ENCODE data around the gene BRINP1.

Gene BRINP1

DNA sequence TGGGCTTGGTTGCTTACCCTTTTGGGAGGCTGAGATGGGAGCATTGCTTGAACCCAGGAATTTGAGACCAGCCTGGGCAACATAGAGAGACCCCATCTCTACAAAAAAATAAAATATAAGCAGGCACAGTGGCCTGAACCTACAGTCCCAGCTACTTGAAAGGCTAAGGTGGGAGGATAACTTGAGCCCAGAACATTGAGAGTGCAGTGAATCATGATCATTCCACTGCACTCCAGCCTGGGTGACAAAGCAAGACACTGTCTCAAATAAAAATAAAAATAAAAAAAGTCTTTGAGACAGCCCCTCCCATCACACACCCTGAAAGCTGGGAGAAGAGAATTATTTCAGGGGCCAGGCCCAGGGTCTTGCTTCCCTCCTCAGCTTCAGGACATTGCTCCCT, 251.8 kb downstream of the BRINP1 start:
- Histone ChIP-seq H3K4me3 (ENCODE audit: severe bottlenecking) (no peak overlapping the region), H3K9me3 (ENCODE audit: severe bottlenecking) (no peaks in the 10 kb centered on the region), H3K4me1 (ENCODE audit: insufficient read depth, poor library complexity, severe bottlenecking) (no peaks in the 10 kb centered on the region), H3K27ac (ENCODE audit: poor library complexity, severe bottlenecking) (no peak overlapping the region), H3K36me3 (ENCODE audit: low read depth) (no peaks in the 10 kb centered on the region), H3K27me3 (ENCODE audit: insufficient read depth, poor library complexity, severe bottlenecking) (no peaks in the 10 kb centered on the region)
- TF ChIP-seq, protein P1, sequence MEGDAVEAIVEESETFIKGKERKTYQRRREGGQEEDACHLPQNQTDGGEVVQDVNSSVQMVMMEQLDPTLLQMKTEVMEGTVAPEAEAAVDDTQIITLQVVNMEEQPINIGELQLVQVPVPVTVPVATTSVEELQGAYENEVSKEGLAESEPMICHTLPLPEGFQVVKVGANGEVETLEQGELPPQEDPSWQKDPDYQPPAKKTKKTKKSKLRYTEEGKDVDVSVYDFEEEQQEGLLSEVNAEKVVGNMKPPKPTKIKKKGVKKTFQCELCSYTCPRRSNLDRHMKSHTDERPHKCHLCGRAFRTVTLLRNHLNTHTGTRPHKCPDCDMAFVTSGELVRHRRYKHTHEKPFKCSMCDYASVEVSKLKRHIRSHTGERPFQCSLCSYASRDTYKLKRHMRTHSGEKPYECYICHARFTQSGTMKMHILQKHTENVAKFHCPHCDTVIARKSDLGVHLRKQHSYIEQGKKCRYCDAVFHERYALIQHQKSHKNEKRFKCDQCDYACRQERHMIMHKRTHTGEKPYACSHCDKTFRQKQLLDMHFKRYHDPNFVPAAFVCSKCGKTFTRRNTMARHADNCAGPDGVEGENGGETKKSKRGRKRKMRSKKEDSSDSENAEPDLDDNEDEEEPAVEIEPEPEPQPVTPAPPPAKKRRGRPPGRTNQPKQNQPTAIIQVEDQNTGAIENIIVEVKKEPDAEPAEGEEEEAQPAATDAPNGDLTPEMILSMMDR (IDR thresholded peaks at IDR 0.05; ENCODE audit: poor library complexity, severe bottlenecking), result no peak
- ATAC-seq (ENCODE audit: low read depth), result no peak
- no peak for DNase-seq (ENCODE audit: low spot score)

Data from RWPE2 (cell line).